ENCODE measurements around the gene EGR1. TPM values are rescaled to one million over a fixed set of nuclear protein-coding genes. Genes with fewer than 3 reads are reported as not detected.

Gene EGR1
- total RNA-seq, 2 experiments from 2014 or later: 0.13 to 1.1 TPM

- BruUV-seq (replicated peaks): no TSS peak
- POLR2A ChIA-PET: interaction anchor here (0.6 kb wide), 1 partner anchor 80 kb away, joined by 4 read pairs; no protein-coding TSS in a partner anchor
Measured at GRCh38 chr5:138466900-138467710, 1.8 kb downstream of the EGR1 start.

DNA sequence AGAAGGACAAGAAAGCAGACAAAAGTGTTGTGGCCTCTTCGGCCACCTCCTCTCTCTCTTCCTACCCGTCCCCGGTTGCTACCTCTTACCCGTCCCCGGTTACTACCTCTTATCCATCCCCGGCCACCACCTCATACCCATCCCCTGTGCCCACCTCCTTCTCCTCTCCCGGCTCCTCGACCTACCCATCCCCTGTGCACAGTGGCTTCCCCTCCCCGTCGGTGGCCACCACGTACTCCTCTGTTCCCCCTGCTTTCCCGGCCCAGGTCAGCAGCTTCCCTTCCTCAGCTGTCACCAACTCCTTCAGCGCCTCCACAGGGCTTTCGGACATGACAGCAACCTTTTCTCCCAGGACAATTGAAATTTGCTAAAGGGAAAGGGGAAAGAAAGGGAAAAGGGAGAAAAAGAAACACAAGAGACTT, 2.4 kb downstream of the EGR1 start:
- Histone ChIP-seq H3K9me2 (ENCODE audit: insufficient read depth, low read length) (no peaks in the 10 kb centered on the region), H2AFZ (ENCODE audit: low read length) (no peak overlapping the region), H3K4me1 (ENCODE audit: insufficient read depth, low read length, poor library complexity, severe bottlenecking) (peaks cover 16% of the 10 kb centered on the region), H3K36me3 (ENCODE audit: insufficient read depth, low read length) (no peaks in the 10 kb centered on the region), H3K27ac (ENCODE audit: low read depth, low read length, poor library complexity, severe bottlenecking) (no peak overlapping the region), H3K79me2 (ENCODE audit: insufficient read depth, low read depth, low read length) (no peaks in the 10 kb centered on the region), H3K4me3 (ENCODE audit: low read depth, low read length, poor library complexity, severe bottlenecking) (no peak overlapping the region), H3K4me2 (ENCODE audit: low read length) (no peak overlapping the region), H3K9me3 (ENCODE audit: low read length) (no peaks in the 10 kb centered on the region), H4K20me1 (ENCODE audit: insufficient read depth, low read length) (no peaks in the 10 kb centered on the region)
- TF ChIP-seq EZH2phosphoT487 (IDR thresholded peaks at IDR 0.05; ENCODE audit: borderline replicate concordance, low read depth, low read length): no peak
- DNase-seq (ENCODE audit: low spot score): no peak
- POLR2A ChIA-PET: no interaction called here
- CTCF ChIA-PET (ENCODE audit: unreplicated experiment): no interaction called here
- intact Hi-C loops (cut with micrococcal nuclease; ENCODE audit: unreplicated experiment): no loop called here
- TSS peak; percentile 73 for BruUV-seq (replicated peaks)

More at GRCh38 chr5:138466900-138467710, 1.8 kb downstream of the EGR1 start:
- Histone ChIP-seq H4K20me1 (ENCODE audit: insufficient read depth, low read length) (no peaks in the 10 kb centered on the region), H3K36me3 (ENCODE audit: insufficient read depth, low read length) (no peaks in the 10 kb centered on the region), H3K9me2 (ENCODE audit: insufficient read depth, low read length) (no peaks in the 10 kb centered on the region), H3K4me2 (ENCODE audit: low read length) (no peak overlapping the region), H3K79me2 (ENCODE audit: insufficient read depth, low read depth, low read length) (no peaks in the 10 kb centered on the region), H3K4me3 (ENCODE audit: low read depth, low read length, poor library complexity, severe bottlenecking) (no peak overlapping the region), H3K27ac (ENCODE audit: low read depth, low read length, poor library complexity, severe bottlenecking) (no peak overlapping the region), H2AFZ (ENCODE audit: low read length) (no peak overlapping the region), H3K4me1 (ENCODE audit: insufficient read depth, low read length, poor library complexity, severe bottlenecking) (peaks cover 16% of the 10 kb centered on the region), H3K9me3 (ENCODE audit: low read length) (no peaks in the 10 kb centered on the region)
- no peak for DNase-seq (ENCODE audit: low spot score)
- no peak for TF ChIP-seq EZH2phosphoT487 (IDR thresholded peaks at IDR 0.05; ENCODE audit: borderline replicate concordance, low read depth, low read length)
- TF ChIP-seq, protein P1, sequence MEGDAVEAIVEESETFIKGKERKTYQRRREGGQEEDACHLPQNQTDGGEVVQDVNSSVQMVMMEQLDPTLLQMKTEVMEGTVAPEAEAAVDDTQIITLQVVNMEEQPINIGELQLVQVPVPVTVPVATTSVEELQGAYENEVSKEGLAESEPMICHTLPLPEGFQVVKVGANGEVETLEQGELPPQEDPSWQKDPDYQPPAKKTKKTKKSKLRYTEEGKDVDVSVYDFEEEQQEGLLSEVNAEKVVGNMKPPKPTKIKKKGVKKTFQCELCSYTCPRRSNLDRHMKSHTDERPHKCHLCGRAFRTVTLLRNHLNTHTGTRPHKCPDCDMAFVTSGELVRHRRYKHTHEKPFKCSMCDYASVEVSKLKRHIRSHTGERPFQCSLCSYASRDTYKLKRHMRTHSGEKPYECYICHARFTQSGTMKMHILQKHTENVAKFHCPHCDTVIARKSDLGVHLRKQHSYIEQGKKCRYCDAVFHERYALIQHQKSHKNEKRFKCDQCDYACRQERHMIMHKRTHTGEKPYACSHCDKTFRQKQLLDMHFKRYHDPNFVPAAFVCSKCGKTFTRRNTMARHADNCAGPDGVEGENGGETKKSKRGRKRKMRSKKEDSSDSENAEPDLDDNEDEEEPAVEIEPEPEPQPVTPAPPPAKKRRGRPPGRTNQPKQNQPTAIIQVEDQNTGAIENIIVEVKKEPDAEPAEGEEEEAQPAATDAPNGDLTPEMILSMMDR (conservative IDR thresholded peaks at IDR 0.05; ENCODE audit: low read length): no peak
- CTCF ChIA-PET (ENCODE audit: unreplicated experiment): no interaction called here
- intact Hi-C loops (cut with micrococcal nuclease; ENCODE audit: unreplicated experiment): no loop called here

DNA sequence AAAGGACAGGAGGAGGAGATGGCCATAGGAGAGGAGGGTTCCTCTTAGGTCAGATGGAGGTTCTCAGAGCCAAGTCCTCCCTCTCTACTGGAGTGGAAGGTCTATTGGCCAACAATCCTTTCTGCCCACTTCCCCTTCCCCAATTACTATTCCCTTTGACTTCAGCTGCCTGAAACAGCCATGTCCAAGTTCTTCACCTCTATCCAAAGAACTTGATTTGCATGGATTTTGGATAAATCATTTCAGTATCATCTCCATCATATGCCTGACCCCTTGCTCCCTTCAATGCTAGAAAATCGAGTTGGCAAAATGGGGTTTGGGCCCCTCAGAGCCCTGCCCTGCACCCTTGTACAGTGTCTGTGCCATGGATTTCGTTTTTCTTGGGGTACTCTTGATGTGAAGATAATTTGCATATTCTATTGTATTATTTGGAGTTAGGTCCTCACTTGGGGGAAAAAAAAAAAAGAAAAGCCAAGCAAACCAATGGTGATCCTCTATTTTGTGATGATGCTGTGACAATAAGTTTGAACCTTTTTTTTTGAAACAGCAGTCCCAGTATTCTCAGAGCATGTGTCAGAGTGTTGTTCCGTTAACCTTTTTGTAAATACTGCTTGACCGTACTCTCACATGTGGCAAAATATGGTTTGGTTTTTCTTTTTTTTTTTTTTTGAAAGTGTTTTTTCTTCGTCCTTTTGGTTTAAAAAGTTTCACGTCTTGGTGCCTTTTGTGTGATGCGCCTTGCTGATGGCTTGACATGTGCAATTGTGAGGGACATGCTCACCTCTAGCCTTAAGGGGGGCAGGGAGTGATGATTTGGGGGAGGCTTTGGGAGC, 3.1 kb downstream of the EGR1 start:
- Histone ChIP-seq H4K20me1 (ENCODE audit: insufficient read depth, low read length) (no peaks in the 10 kb centered on the region), H3K9me3 (ENCODE audit: low read length) (no peaks in the 10 kb centered on the region), H2AFZ (ENCODE audit: low read length) (no peak overlapping the region), H3K4me3 (ENCODE audit: low read depth, low read length, poor library complexity, severe bottlenecking) (no peak overlapping the region), H3K9me2 (ENCODE audit: insufficient read depth, low read length) (no peaks in the 10 kb centered on the region), H3K4me1 (ENCODE audit: insufficient read depth, low read length, poor library complexity, severe bottlenecking) (peaks cover 14% of the 10 kb centered on the region), H3K79me2 (ENCODE audit: insufficient read depth, low read depth, low read length) (no peaks in the 10 kb centered on the region), H3K27ac (ENCODE audit: low read depth, low read length, poor library complexity, severe bottlenecking) (no peak overlapping the region), H3K4me2 (ENCODE audit: low read length) (no peak overlapping the region), H3K36me3 (ENCODE audit: insufficient read depth, low read length) (no peaks in the 10 kb centered on the region)
- POLR2A ChIA-PET: no interaction called here
- CTCF ChIA-PET (ENCODE audit: unreplicated experiment): no interaction called here
- intact Hi-C loops (cut with micrococcal nuclease; ENCODE audit: unreplicated experiment): no loop called here
- no TSS peak for BruUV-seq (replicated peaks)
- no peak for TF ChIP-seq EZH2phosphoT487 (IDR thresholded peaks at IDR 0.05; ENCODE audit: borderline replicate concordance, low read depth, low read length)
- TF ChIP-seq, protein P1 (conservative IDR thresholded peaks at IDR 0.05; ENCODE audit: low read length): no peak
- no peak for DNase-seq (ENCODE audit: low spot score)

All from OCI-LY7 (cell line).